Measurements from ENCODE around the gene PAK1.

The PAK1 gene

DNA sequence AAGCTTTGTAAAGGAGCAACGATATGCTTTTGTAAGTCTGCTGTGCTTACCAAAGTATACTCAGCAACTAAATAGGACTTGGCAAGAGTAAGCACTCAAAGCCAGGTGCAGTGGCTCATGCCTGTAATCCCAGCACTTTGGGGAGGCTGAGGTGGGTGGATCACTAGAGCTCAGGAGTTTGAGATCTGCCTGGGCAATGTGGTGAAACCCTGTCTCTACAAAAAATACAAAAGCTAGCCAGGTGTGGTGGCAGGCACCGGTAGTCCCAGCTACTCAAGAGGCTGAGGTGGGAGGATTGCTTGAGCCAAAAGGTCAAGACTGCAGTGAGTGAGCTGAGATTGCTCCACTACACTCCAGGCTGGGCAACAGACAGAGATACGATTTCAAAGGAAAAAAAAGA lies 67.5 kb downstream of the PAK1 start:
- DNase-seq (ENCODE audit: low read depth) = no peak
- no peak for TF ChIP-seq CTCF (IDR thresholded peaks at IDR 0.05; ENCODE audit: control insufficient read depth, insufficient read depth, low read depth, low read length, missing control alignments)

GRCh38 chr11:77403211-77403610 lies 70.7 kb downstream of the PAK1 start:
- DNase-seq (ENCODE audit: low read depth) = no peak
- no peak for TF ChIP-seq CTCF (IDR thresholded peaks at IDR 0.05; ENCODE audit: control insufficient read depth, insufficient read depth, low read depth, low read length, missing control alignments)
- no peak overlapping the region for H3K4me3 ChIP-seq (ENCODE audit: control insufficient read depth, low read depth, low read length)

More for the DNA sequence above, 67.5 kb downstream of the PAK1 start:
- H3K4me3 ChIP-seq (ENCODE audit: control insufficient read depth, low read depth, low read length) = no peak overlapping the region

- TF ChIP-seq CTCF (IDR thresholded peaks at IDR 0.05; ENCODE audit: control insufficient read depth, insufficient read depth, low read depth, low read length, missing control alignments) = no peak
Measured at GRCh38 chr11:77402218-77402556, 71.7 kb downstream of the PAK1 start.

GRCh38 chr11:77401486-77402217 lies 72.2 kb downstream of the PAK1 start:
- no peak for DNase-seq (ENCODE audit: low read depth)

More at GRCh38 chr11:77402218-77402556, 71.7 kb downstream of the PAK1 start:
- DNase-seq (ENCODE audit: low read depth) = no peak
- no peak overlapping the region for H3K4me3 ChIP-seq (ENCODE audit: control insufficient read depth, low read depth, low read length)

DNA sequence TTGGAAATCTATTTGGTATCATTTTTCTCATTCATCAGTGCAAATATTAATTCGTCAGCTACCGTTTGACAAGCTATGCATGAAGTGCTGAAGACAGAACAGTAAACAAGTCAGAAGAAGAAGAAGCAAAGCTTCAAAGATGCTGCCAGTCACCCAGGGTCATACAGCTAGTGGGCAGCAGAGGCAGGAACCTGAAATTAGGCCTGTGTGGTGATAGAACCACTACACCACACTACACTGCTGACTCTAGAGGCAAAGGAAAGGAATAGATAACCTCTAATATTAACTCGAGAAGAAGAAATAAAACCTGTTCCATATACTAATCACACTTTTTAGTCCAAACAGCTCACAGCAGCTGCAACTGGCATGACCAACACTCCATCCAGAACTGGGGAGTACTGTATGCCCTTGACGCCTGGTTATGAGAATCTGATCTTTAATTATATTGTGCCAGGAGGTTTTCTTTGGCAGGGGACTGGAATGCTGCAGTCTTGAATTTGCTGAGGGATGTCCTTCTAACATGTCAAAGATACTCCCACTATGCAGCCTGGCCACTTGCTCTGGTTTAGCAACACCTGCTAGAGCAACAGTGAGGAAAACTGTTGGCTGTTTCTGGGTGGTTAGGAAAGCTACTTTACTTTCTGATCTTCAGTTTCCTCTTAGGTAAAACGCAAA lies 73.0 kb downstream of the PAK1 start:
- H3K4me3 ChIP-seq (ENCODE audit: control insufficient read depth, low read depth, low read length) = no peak overlapping the region
- no peak for TF ChIP-seq CTCF (IDR thresholded peaks at IDR 0.05; ENCODE audit: control insufficient read depth, insufficient read depth, low read depth, low read length, missing control alignments)
- no peak for DNase-seq (ENCODE audit: low read depth)

More at GRCh38 chr11:77401486-77402217, 72.2 kb downstream of the PAK1 start:
- TF ChIP-seq CTCF (IDR thresholded peaks at IDR 0.05; ENCODE audit: control insufficient read depth, insufficient read depth, low read depth, low read length, missing control alignments) = no peak
- no peak overlapping the region for H3K4me3 ChIP-seq (ENCODE audit: control insufficient read depth, low read depth, low read length)

DNA sequence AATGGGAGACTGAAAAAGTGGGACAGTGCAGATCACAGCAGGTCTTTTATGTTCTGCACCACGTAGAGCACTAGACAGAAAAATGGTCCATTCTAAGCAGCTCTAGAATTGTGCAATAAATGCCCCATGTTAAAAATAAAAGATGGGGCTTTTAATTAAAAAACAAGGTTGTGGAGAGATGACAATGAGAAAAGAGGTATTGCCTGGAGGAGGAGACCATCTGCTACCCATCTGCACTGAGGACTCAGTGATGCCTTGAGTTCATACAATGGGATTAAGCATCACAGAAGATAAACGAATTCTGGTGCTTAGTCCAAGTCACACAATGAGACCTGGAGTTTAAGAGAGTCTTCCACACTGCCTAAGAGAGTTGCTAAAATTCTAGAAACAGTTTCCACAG lies 73.6 kb downstream of the PAK1 start:
- TF ChIP-seq CTCF (IDR thresholded peaks at IDR 0.05; ENCODE audit: control insufficient read depth, insufficient read depth, low read depth, low read length, missing control alignments) = no peak
- no peak for DNase-seq (ENCODE audit: low read depth)
- no peak overlapping the region for H3K4me3 ChIP-seq (ENCODE audit: control insufficient read depth, low read depth, low read length)
